H1 (cell line): ENCODE data around the gene CALM1. TPM values are rescaled to one million over a fixed set of nuclear protein-coding genes. Genes with fewer than 3 reads are reported as not detected.

Source experiments
- CTCF ChIA-PET: fragments of 300-600 bp; sonication (Branson Sonifier 250); formaldehyde crosslinking; loops from one replicate; lab custom pipeline; 2021; ENCODE audit not compliant: partially characterized antibody; lab: Charles Lee
- POLR2A ChIA-PET: fragments of 300-600 bp; sonication (Branson Sonifier 250); formaldehyde crosslinking; loops from one replicate; lab custom pipeline; 2021; ENCODE audit warnings: inconsistent platforms; ENCODE audit not compliant: partially characterized antibody; lab: Charles Lee
- DNase-seq, 2 experiments: peaks; one replicate each; pipeline versions ENCODE4 v3.0.0 to v3.0.0-alpha.2; 2010 to 2022; ENCODE audit warnings: low spot score in 2 of 2, low read depth in 1 of 2, mixed read lengths in 1 of 2
- FAIRE-seq: peaks from 2 replicates; lab custom pipeline; 2011; peaks lifted over from hg19 to GRCh38; lab: Jason Lieb, UNC
- H2AFZ ChIP-seq: 2 replicates; pipeline ENCODE4 v1.8.1; 2012; ENCODE audit warnings: low read length, inconsistent platforms
- H2AK5ac ChIP-seq: 2 replicates; pipeline ENCODE4 v1.6.1; 2013; ENCODE audit warnings: low read depth, low read length
- H2BK120ac ChIP-seq: replicated peaks from 2 replicates; pipeline ENCODE3; 2013; ENCODE audit warnings: low read depth, low read length, inconsistent platforms
- H2BK12ac ChIP-seq: 2 replicates; pipeline ENCODE4 v1.6.1; 2013; ENCODE audit warnings: low read depth, low read length
- H2BK15ac ChIP-seq: 2 replicates; pipeline ENCODE4 v1.6.1; 2013; ENCODE audit warnings: low read length
- H2BK20ac ChIP-seq: 2 replicates; pipeline ENCODE4 v1.6.1; 2013; ENCODE audit warnings: low read length
- H2BK5ac ChIP-seq: 2 replicates; pipeline ENCODE4 v1.6.1; 2013; ENCODE audit warnings: low read depth, low read length
- H3K14ac ChIP-seq: 2 replicates; pipeline ENCODE4 v1.6.1; 2013; ENCODE audit warnings: inconsistent platforms; ENCODE audit not compliant: insufficient read length
- H3K18ac ChIP-seq: 2 replicates; pipeline ENCODE4 v1.6.1; 2013; ENCODE audit warnings: low read length; ENCODE audit errors: extremely low read depth
- H3K23ac ChIP-seq: 2 replicates; pipeline ENCODE4 v1.6.1; 2013; ENCODE audit warnings: inconsistent platforms; ENCODE audit not compliant: insufficient read length
- H3K23me2 ChIP-seq: 2 replicates; pipeline ENCODE4 v1.6.1; 2013; ENCODE audit warnings: low read depth, low read length
- H3K27ac ChIP-seq: 2 replicates; pipeline ENCODE4 v1.6.1; 2011; ENCODE audit warnings: low read depth, low read length, inconsistent platforms
- H3K27me3 ChIP-seq, 4 experiments: replicated peaks in 1 of 4; 1 replicate in 1 of 4; 2 replicates in 3 of 4; pipeline versions ENCODE4 v1.6.1 to v1.8.1; 2011 to 2013; ENCODE audit warnings: low read length in 3 of 4, mild to moderate bottlenecking in 3 of 4, inconsistent platforms in 2 of 4, mixed read lengths in 2 of 4, moderate library complexity in 1 of 4; ENCODE audit not compliant: control insufficient read depth in 3 of 4, insufficient read depth in 3 of 4; ENCODE audit errors: extremely low read depth in 1 of 4
- H3K36me3 ChIP-seq, 4 experiments: 2 replicates each; pipeline versions ENCODE4 v1.6.1 to v1.8.1; 2011 to 2013; ENCODE audit warnings: mild to moderate bottlenecking in 4 of 4, low read length in 3 of 4, moderate library complexity in 2 of 4, control low read depth in 1 of 4, inconsistent platforms in 1 of 4; ENCODE audit not compliant: insufficient read depth in 4 of 4, control insufficient read depth in 2 of 4
- H3K4ac ChIP-seq: replicated peaks from 2 replicates; pipeline ENCODE3; 2013; ENCODE audit warnings: low read length, low read depth, mixed read lengths, inconsistent platforms; ENCODE audit not compliant: insufficient read length
- H3K4me1 ChIP-seq, 4 experiments: replicated peaks in 1 of 4; 1 replicate in 1 of 4; 2 replicates in 3 of 4; pipeline versions ENCODE4 v1.6.1 to v1.8.1; 2011 to 2013; ENCODE audit warnings: low read length in 3 of 4, inconsistent platforms in 2 of 4, mixed read lengths in 1 of 4; ENCODE audit not compliant: insufficient read depth in 4 of 4, control insufficient read depth in 3 of 4
- H3K4me2 ChIP-seq, 2 experiments: 2 replicates each; pipeline versions ENCODE4 v1.6.1 to v1.8.1; 2011 to 2013; ENCODE audit warnings: low read depth in 2 of 2, low read length in 2 of 2, control low read depth in 1 of 2, inconsistent platforms in 1 of 2, mild to moderate bottlenecking in 1 of 2; ENCODE audit not compliant: insufficient read depth in 1 of 2
- H3K4me3 ChIP-seq, 4 experiments: fragments of 200-600, 300-600 bp in 1 of 4; sonication (generic), shearing (Covaris generic), sonication (Bioruptor Twin) in 1 of 4; 2 replicates each; pipeline versions ENCODE4 v1.5.1 to v1.8.1; 2011 to 2016; ENCODE audit warnings: low read length in 4 of 4, low read depth in 3 of 4, control low read depth in 2 of 4, inconsistent platforms in 2 of 4, mild to moderate bottlenecking in 2 of 4, mixed read lengths in 1 of 4, moderate library complexity in 1 of 4; ENCODE audit not compliant: insufficient read depth in 2 of 4; ENCODE audit errors: extremely low read depth in 1 of 4
- H3K56ac ChIP-seq: replicated peaks from 2 replicates; pipeline ENCODE3; 2013; ENCODE audit warnings: low read depth, mild to moderate bottlenecking, mixed read lengths, low read length, inconsistent platforms; ENCODE audit not compliant: insufficient read length
- H3K79me1 ChIP-seq: 2 replicates; pipeline ENCODE4 v1.6.1; 2013; ENCODE audit warnings: low read depth, low read length, control low read depth
- H3K79me2 ChIP-seq, 2 experiments: 2 replicates each; pipeline versions ENCODE4 v1.6.1 to v1.8.1; 2012 to 2013; ENCODE audit warnings: low read length in 2 of 2, mild to moderate bottlenecking in 2 of 2, inconsistent platforms in 1 of 2; ENCODE audit not compliant: insufficient read depth in 2 of 2, control insufficient read depth in 1 of 2
- H3K9ac ChIP-seq, 4 experiments: replicated peaks in 1 of 4; 1 replicate in 1 of 4; 2 replicates in 3 of 4; pipeline versions ENCODE4 v1.6.1 to v1.8.1; 2011 to 2013; ENCODE audit warnings: low read depth in 3 of 4, low read length in 3 of 4, control low read depth in 2 of 4, mild to moderate bottlenecking in 2 of 4, moderate library complexity in 2 of 4, inconsistent platforms in 1 of 4; ENCODE audit errors: extremely low read depth in 1 of 4
- H3K9me3 ChIP-seq, 2 experiments: 2 replicates each; pipeline versions ENCODE4 v1.6.1 to v1.8.1; 2012 to 2013; ENCODE audit warnings: mild to moderate bottlenecking in 2 of 2, moderate library complexity in 2 of 2, control low read depth in 1 of 2, inconsistent platforms in 1 of 2, low read depth in 1 of 2, low read length in 1 of 2, mixed read lengths in 1 of 2; ENCODE audit not compliant: insufficient read depth in 2 of 2
- H4K20me1 ChIP-seq, 2 experiments: replicated peaks in 1 of 2; 2 replicates each; pipeline versions ENCODE3 to v1.8.1; 2011 to 2013; ENCODE audit warnings: inconsistent platforms in 2 of 2, low read length in 2 of 2, mild to moderate bottlenecking in 1 of 2; ENCODE audit not compliant: insufficient read depth in 2 of 2, control insufficient read depth in 1 of 2
- H4K5ac ChIP-seq: 2 replicates; pipeline ENCODE4 v1.6.1; 2013; ENCODE audit warnings: low read length, low read depth, mixed read lengths, inconsistent platforms; ENCODE audit not compliant: insufficient read length
- H4K8ac ChIP-seq: 2 replicates; pipeline ENCODE4 v1.8.0; 2013; ENCODE audit warnings: mild to moderate bottlenecking, moderate library complexity, low read length, inconsistent platforms; ENCODE audit not compliant: insufficient read depth; ENCODE audit errors: extremely low read depth
- H4K91ac ChIP-seq: replicated peaks from 2 replicates; pipeline ENCODE3; 2013; ENCODE audit warnings: low read length, mixed read lengths, inconsistent platforms; ENCODE audit not compliant: insufficient read length
- BRCA1 ChIP-seq: IDR thresholded peaks from 2 replicates; pipeline ENCODE4 v1.6.1; 2012; ENCODE audit warnings: low read depth, low read length, improper control_type of control experiment
- CBX5 ChIP-seq: fragments of 300-800, 300-1000 bp; sonication (generic); IDR thresholded peaks from 2 replicates; pipeline ENCODE4 v1.7.1; 2016; ENCODE audit warnings: antibody characterized with exemption, low read length, low read depth
- CHD2 ChIP-seq: IDR thresholded peaks from 2 replicates; pipeline ENCODE4 v1.6.1; 2012; ENCODE audit warnings: low read length, improper control_type of control experiment
- EZH2 ChIP-seq: fragments of 200-600 bp; sonication (generic); IDR thresholded peaks from 2 replicates; pipeline ENCODE4 v1.7.1; 2012; ENCODE audit warnings: low read depth, mild to moderate bottlenecking, moderate library complexity, low read length, inconsistent platforms; ENCODE audit not compliant: severe bottlenecking
- GABPA ChIP-seq: IDR thresholded peaks from 2 replicates; pipeline ENCODE4 v1.6.1; 2011; ENCODE audit warnings: mild to moderate bottlenecking, low read length, moderate library complexity, borderline replicate concordance; ENCODE audit not compliant: insufficient read depth
- POLR2AphosphoS5 ChIP-seq: IDR thresholded peaks from 2 replicates; pipeline ENCODE4 v1.6.1; 2011; ENCODE audit warnings: low read depth, low read length
- RAD21 ChIP-seq, 2 experiments: IDR thresholded peaks in 1 of 2; conservative IDR thresholded peaks in 1 of 2; 2 replicates each; pipeline ENCODE4 v1.6.1; 2011; ENCODE audit warnings: low read depth in 2 of 2, low read length in 2 of 2, improper control_type of control experiment in 1 of 2, inconsistent platforms in 1 of 2, mild to moderate bottlenecking in 1 of 2, moderate library complexity in 1 of 2
- RFX5 ChIP-seq: IDR thresholded peaks from 2 replicates; pipeline ENCODE4 v1.6.1; 2011; ENCODE audit warnings: low read depth, low read length, improper control_type of control experiment, borderline replicate concordance
- SIN3A ChIP-seq, 2 experiments: IDR thresholded peaks in 1 of 2; conservative IDR thresholded peaks in 1 of 2; 2 replicates each; pipeline ENCODE4 v1.6.1; 2011 to 2012; ENCODE audit warnings: low read length in 2 of 2, improper control_type of control experiment in 1 of 2, low read depth in 1 of 2, mild to moderate bottlenecking in 1 of 2
- SIX5 ChIP-seq: IDR thresholded peaks from 2 replicates; pipeline ENCODE4 v1.6.1; 2011; ENCODE audit warnings: mild to moderate bottlenecking, low read depth, low read length
- SP4 ChIP-seq: IDR thresholded peaks from 2 replicates; pipeline ENCODE4 v1.6.1; 2012; ENCODE audit warnings: low read length, inconsistent platforms
- SUZ12 ChIP-seq: fragments of 200-600 bp; sonication (generic); IDR thresholded peaks from 2 replicates; pipeline ENCODE4 v1.6.1; 2012; ENCODE audit warnings: mild to moderate bottlenecking, inconsistent platforms, low read length, moderate library complexity, mixed read lengths
- whole genome bisulfite sequencing, 2 experiments: shearing (Covaris generic) in 1 of 2; methylation state at CpG; one replicate each; pipeline versions ENCODE4 v1.1.6 to v1.1.7; 2013 to 2015; ENCODE audit warnings: low lambda C conversion rate in 2 of 2, mixed read lengths in 2 of 2, inconsistent platforms in 1 of 2, low coverage in 1 of 2, missing lambda C conversion rate in 1 of 2; ENCODE audit not compliant: insufficient replicate concordance in 2 of 2, insufficient coverage in 1 of 2, insufficient read length in 1 of 2; ENCODE audit errors: extremely low coverage in 1 of 2, missing lambda C conversion rate in 1 of 2; 5-methylcytosine and 5-hydroxymethylcytosine counted together
- polyA plus RNA-seq, 7 experiments: library from polyadenylated mRNA; depleted of rRNA in 3 of 7; stranded (reverse) in 5 of 7; unstranded in 2 of 7; fragments of >200 nt in 5 of 7; fragments of 200-250 nt in 2 of 7; gene quantifications; 1 replicate in 5 of 7; 2 replicates in 1 of 7; 4 replicates in 1 of 7; pipeline versions ENCODE4 v1.2.1 to v1.2.3, GENCODE V29; 2011 to 2013; ENCODE audit warnings: missing spikeins in 2 of 7, mixed read lengths in 2 of 7
- total RNA-seq: library from RNA; stranded (reverse); fragmentation: NEBNext Ultra II Directional; extraction: Animal tissue kit (Norgen Biotek cat#: 25700); gene quantifications from 2 replicates; pipeline ENCODE4 v1.2.1, GENCODE V29; 2021

CALM1 gene
- total and polyA plus RNA-seq, 2 of the 8 experiments (the other 6 are each of a cell fraction or from before 2014, with no cell fraction given) = 285 to 422 TPM

- H3K23ac ChIP-seq = no peak overlapping the region
- H4K8ac ChIP-seq = no peak overlapping the region
- no peaks in the 10 kb centered on the region for H3K79me1 ChIP-seq
- no peaks in the 10 kb centered on the region for H3K27me3 ChIP-seq
- H3K36me3 ChIP-seq = no peaks in the 10 kb centered on the region
- no peak overlapping the region for H3K14ac ChIP-seq
- no peak overlapping the region for H3K4me3 ChIP-seq
- DNase-seq (no peak), FAIRE-seq (no peak)
- H3K4me1 ChIP-seq = peaks cover 0 to 3% (median 1%) of the 10 kb centered on the region in 4 experiments; a peak in 2 of 7 replicates
- ChIA-PET POLR2A (interaction anchor here (1.6 to 4.0 kb wide), 2 partner anchors 9 to 11 kb away, joined by 7 to 104 read pairs; no protein-coding TSS in a partner anchor), CTCF (no interaction called here)
- H2BK5ac ChIP-seq = no peak overlapping the region
- H4K91ac ChIP-seq = no peak overlapping the region
- no peak overlapping the region for H3K9ac ChIP-seq
- H2AK5ac ChIP-seq = no peak overlapping the region
- no peak overlapping the region for H4K5ac ChIP-seq
- TF ChIP-seq SUZ12 (no peak), SP4 (no peak), RAD21 (IDR thresholded peaks at IDR 0.05 in 1 of 2, conservative IDR thresholded peaks at IDR 0.05 in 1 of 2; ENCODE audit: low read depth in 2 of 2, low read length in 2 of 2) (no peak), BRCA1 (no peak), GABPA (no peak), POLR2AphosphoS5 (no peak), EZH2 (no peak), RFX5 (no peak), CHD2 (no peak), CBX5 (no peak), SIX5 (no peak), SIN3A (conservative IDR thresholded peaks at IDR 0.05 in 1 of 2, IDR thresholded peaks at IDR 0.05 in 1 of 2; ENCODE audit: low read depth in 1 of 2, low read length in 2 of 2) (no peak)
- H2AFZ ChIP-seq = no peak overlapping the region
- H3K18ac ChIP-seq = no peak overlapping the region
- H3K79me2 ChIP-seq = peaks cover 0 to 11% of the 10 kb centered on the region in 2 experiments; a peak in 2 of 4 replicates
- H2BK12ac ChIP-seq = no peak overlapping the region
- peaks cover 7 to 8% of the 10 kb centered on the region in 2 experiments for H4K20me1 ChIP-seq
- H3K23me2 ChIP-seq = peaks cover 8% of the 10 kb centered on the region
- no peak overlapping the region for H3K4me2 ChIP-seq
- 87% methylated on average over 3 of the region's 3 CpGs; no CpG with 5 or more reads in 1 of the 2 experiments for WGBS, 2 experiments
- no peak overlapping the region for H3K27ac ChIP-seq
- no peak overlapping the region for H2BK120ac ChIP-seq
- no peak overlapping the region for H3K4ac ChIP-seq
- H2BK15ac ChIP-seq = no peak overlapping the region
- no peak overlapping the region for H2BK20ac ChIP-seq
- H3K9me3 ChIP-seq = no peaks in the 10 kb centered on the region; a peak in 1 of 4 replicates
- H3K56ac ChIP-seq = no peak overlapping the region
These were observed 2.9 kb upstream of the CALM1 start for GRCh38 chr14:90393966-90394365.
